Subcutaneous abdominal adipose tissue (tissue), 5 donors: ENCODE measurements around the gene SLC16A10.
"Not testable (repeated sequence)": the region's sequence is repeated elsewhere in the genome, so short reads cannot be mapped to it uniquely, and the experiment has no call there.

ENCODE experiments used
- H3K27ac ChIP-seq: one replicate; pipeline ENCODE4 v1.7.0; 2013; ENCODE audit warnings: low read depth, mild to moderate bottlenecking, inconsistent platforms, low read length, moderate library complexity
- H3K27me3 ChIP-seq, 5 donors: one replicate each; pipeline ENCODE4 v1.7.0; 2013; ENCODE audit warnings: low read length in 5 of 5, inconsistent platforms in 1 of 5; ENCODE audit not compliant: control insufficient read depth in 5 of 5, insufficient read depth in 4 of 5
- H3K36me3 ChIP-seq, 5 donors: one replicate each; pipeline ENCODE4 v1.7.0; 2013; ENCODE audit warnings: low read length in 5 of 5; ENCODE audit not compliant: control insufficient read depth in 5 of 5, insufficient read depth in 5 of 5
- H3K4me1 ChIP-seq, 5 donors: one replicate each; pipeline ENCODE4 v1.7.0; 2013; ENCODE audit warnings: low read length in 5 of 5, mild to moderate bottlenecking in 3 of 5, moderate library complexity in 1 of 5; ENCODE audit not compliant: control insufficient read depth in 5 of 5, insufficient read depth in 5 of 5
- H3K4me3 ChIP-seq, 5 donors: one replicate each; pipeline ENCODE4 v1.7.0; 2013; ENCODE audit warnings: low read length in 5 of 5, low read depth in 1 of 5
- H3K9ac ChIP-seq, 5 donors: one replicate each; pipeline ENCODE4 v1.7.0; 2013; ENCODE audit warnings: low read length in 5 of 5, mild to moderate bottlenecking in 4 of 5, moderate library complexity in 3 of 5
- H3K9me3 ChIP-seq, 5 donors: one replicate each; pipeline ENCODE4 v1.7.0; 2013; ENCODE audit warnings: low read length in 5 of 5; ENCODE audit not compliant: control insufficient read depth in 5 of 5
- donor health status: healthy.
- donor health status: healthy.
- donor health status: healthy.
- donor health status: healthy.
- donor health status: healthy.

SLC16A10 gene

GRCh38 chr6:111252726-111253125, 165.4 kb downstream of the SLC16A10 start:
- H3K27me3 ChIP-seq: peaks cover 0 to 11% (median 0%) of the 10 kb centered on the region in 5 donors
- H3K36me3 ChIP-seq: no peaks in the 10 kb centered on the region
- H3K4me3 ChIP-seq: no peak overlapping the region
- no peaks in the 10 kb centered on the region for H3K9me3 ChIP-seq
- H3K27ac ChIP-seq: no peak overlapping the region
- no peaks in the 10 kb centered on the region for H3K4me1 ChIP-seq
- no peak overlapping the region for H3K9ac ChIP-seq

DNA sequence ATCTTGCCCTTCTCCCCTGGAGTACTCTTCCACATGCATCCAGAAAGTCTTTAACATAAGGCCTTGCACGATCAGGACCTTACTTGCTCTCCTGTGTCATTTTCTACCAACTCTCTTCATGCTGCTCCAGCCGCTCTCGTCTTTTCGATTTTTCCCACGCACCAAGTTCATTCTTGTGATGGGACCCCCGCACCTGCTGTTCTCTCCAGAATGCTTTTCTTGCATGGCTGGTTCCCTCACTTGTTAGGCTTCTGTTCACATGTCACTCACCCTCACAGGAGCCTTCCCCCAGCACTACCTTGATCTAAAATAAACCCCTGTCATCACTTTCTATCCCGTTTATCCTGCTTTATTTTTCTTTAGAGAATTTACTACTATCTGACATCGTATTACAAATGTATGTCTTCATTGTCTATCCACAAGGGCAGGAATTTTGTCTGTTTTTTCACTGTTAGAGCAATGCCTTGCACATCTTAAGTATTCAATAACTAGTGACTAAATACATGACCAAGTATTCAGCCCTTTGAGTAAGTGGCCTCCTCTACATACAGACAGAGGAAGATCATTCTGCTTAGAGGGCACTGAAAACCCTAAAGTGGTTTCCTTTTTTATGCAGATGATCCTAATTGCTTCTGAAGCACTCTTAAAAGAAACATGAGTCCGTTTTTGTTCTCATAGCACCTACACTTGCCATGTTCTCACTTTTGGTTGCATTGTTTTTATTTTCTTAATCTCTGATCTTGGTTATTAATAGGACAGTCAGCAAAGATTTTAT, 166.9 kb downstream of the SLC16A10 start:
- H3K36me3 ChIP-seq: no peaks in the 10 kb centered on the region
- H3K4me3 ChIP-seq: no peak overlapping the region
- H3K9ac ChIP-seq: no peak overlapping the region
- H3K9me3 ChIP-seq: no peaks in the 10 kb centered on the region
- peaks cover 0 to 11% (median 0%) of the 10 kb centered on the region in 5 donors for H3K27me3 ChIP-seq
- H3K4me1 ChIP-seq: peaks cover 0 to 6% (median 3%) of the 10 kb centered on the region in 5 donors
- H3K27ac ChIP-seq: no peak overlapping the region

DNA sequence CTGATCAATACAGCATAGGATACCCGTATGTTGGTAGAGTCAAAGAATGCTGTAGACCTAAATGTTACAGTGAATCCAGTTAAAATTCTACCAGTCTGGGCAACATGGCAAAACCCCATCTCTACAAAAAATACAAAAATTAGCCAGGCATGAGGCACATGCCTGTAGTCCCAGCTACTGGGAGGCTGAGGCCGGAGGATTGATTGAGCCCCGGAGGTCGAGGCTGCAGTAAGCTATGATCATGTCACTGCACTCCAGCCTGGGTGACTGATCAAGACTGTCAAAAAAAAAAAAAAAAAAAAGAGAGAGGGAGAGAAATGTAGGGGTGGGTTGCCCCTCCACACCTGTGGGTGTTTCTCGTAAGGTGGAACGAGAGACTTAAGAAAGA, 167.5 kb downstream of the SLC16A10 start:
- Histone ChIP-seq H3K4me1 (peaks cover 0 to 11% (median 8%) of the 10 kb centered on the region in 5 donors), H3K27me3 (peaks cover 0 to 11% (median 0%) of the 10 kb centered on the region in 5 donors), H3K9ac (no peak overlapping the region), H3K36me3 (no peaks in the 10 kb centered on the region), H3K27ac (no peak overlapping the region), H3K4me3 (no peak overlapping the region), H3K9me3 (no peaks in the 10 kb centered on the region)

GRCh38 chr6:111255838-111256237, 168.5 kb downstream of the SLC16A10 start:
- not testable (repeated sequence) for H3K27ac ChIP-seq, H3K9me3 ChIP-seq, H3K4me3 ChIP-seq, H3K36me3 ChIP-seq, H3K9ac ChIP-seq
- H3K27me3 ChIP-seq: peaks cover 0 to 11% (median 0%) of the 10 kb centered on the region in 5 donors
- peaks cover 0 to 20% (median 18%) of the 10 kb centered on the region in 5 donors for H3K4me1 ChIP-seq

DNA sequence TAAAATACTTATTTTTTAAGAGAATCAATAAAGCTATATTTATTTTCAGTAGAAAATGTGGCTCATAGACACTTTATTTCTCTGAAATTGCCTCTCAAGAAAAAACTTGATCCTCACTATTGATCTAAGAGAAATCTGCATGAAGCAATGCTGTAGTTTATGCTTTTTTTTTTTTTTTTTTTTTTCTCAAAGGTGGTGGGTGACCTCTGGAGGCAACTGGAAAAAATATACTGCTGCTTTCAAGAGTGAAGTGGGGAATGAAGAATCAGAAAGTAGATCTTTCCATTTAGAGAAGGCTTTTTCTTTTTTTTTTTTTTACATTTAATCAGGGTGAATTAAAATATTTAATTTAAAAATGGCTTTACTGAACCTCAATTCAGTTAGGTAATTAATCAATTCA, 169.3 kb downstream of the SLC16A10 start:
- Histone ChIP-seq H3K4me3 (no peak overlapping the region), H3K27me3 (peaks cover 0 to 11% (median 0%) of the 10 kb centered on the region in 5 donors), H3K9me3 (no peaks in the 10 kb centered on the region), H3K36me3 (no peaks in the 10 kb centered on the region), H3K9ac (no peak overlapping the region), H3K27ac (no peak overlapping the region), H3K4me1 (peaks cover 0 to 20% (median 19%) of the 10 kb centered on the region in 5 donors)

GRCh38 chr6:111258010-111258409, 170.7 kb downstream of the SLC16A10 start:
- H3K27ac ChIP-seq: no peak overlapping the region
- H3K4me1 ChIP-seq: peaks cover 0 to 20% (median 19%) of the 10 kb centered on the region in 5 donors
- no peaks in the 10 kb centered on the region for H3K9me3 ChIP-seq
- H3K27me3 ChIP-seq: peaks cover 0 to 11% (median 0%) of the 10 kb centered on the region in 5 donors
- no peaks in the 10 kb centered on the region for H3K36me3 ChIP-seq
- H3K9ac ChIP-seq: no peak overlapping the region
- H3K4me3 ChIP-seq: no peak overlapping the region

- peak overlapping the region in 3 of 5 donors; percentile 28 to 38 (median 34) for H3K9ac ChIP-seq
- H3K4me3 ChIP-seq: peak overlapping the region; percentile 16 to 83 (median 54)
These were observed 171.3 kb downstream of the SLC16A10 start for GRCh38 chr6:111258615-111259088.

DNA sequence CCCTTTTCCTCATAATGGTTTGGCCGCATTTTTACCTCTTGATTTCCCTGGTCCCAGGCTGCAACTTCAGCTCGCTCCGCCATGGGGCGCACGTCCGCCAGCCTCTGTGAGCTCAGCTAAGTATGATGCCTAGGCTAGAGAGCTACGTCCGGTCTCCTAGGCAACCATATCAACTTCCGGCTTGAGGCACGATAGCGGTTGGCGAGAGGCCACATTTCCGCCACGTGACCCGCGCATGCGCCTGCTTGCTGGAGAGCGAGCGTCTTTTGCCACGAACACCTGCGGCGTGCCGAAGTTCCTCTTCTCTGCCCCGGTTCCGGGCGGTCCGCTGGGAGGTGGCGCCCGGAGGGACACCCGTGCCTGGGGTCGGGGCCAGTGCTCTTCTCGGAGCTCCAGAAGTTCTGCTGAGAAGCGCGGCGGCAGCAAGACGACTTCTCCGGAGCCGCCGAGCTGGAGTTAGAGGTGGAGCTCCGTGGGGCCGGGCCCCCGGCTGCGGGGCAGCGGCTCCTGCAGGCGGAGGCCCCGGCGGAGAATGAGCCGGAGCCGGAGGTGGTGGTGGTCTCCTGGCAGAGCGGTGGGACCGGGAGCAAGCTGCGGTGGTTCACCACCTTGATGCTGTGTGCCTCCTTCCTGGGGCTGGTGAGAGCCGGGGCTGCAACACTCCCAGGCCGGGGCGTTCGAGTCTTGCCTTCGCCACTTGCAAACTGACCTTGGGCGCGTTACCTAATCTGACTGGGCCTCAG, 172.0 kb downstream of the SLC16A10 start:
- H3K4me1 ChIP-seq: peaks cover 0 to 20% (median 19%) of the 10 kb centered on the region in 5 donors
- H3K27me3 ChIP-seq: peaks cover 0 to 7% (median 0%) of the 10 kb centered on the region in 5 donors
- H3K4me3 ChIP-seq: peak overlapping the region; percentile 61 to 83 (median 79)
- H3K27ac ChIP-seq: peak overlapping the region; percentile 91
- no peaks in the 10 kb centered on the region for H3K9me3 ChIP-seq
- peak overlapping the region; percentile 16 to 89 (median 77) for H3K9ac ChIP-seq
- H3K36me3 ChIP-seq: peaks cover 2 to 6% (median 5%) of the 10 kb centered on the region in 5 donors

More at GRCh38 chr6:111258615-111259088, 171.3 kb downstream of the SLC16A10 start:
- peaks cover 0 to 20% (median 19%) of the 10 kb centered on the region in 5 donors for H3K4me1 ChIP-seq
- H3K27ac ChIP-seq: no peak overlapping the region
- H3K9me3 ChIP-seq: no peaks in the 10 kb centered on the region
- no peaks in the 10 kb centered on the region for H3K36me3 ChIP-seq
- H3K27me3 ChIP-seq: peaks cover 0 to 11% (median 0%) of the 10 kb centered on the region in 5 donors

GRCh38 chr6:111260570-111261298, 173.4 kb downstream of the SLC16A10 start:
- Histone ChIP-seq H3K27ac (no peak overlapping the region), H3K9ac (peak overlapping the region in 1 of 5 donors; percentile 2), H3K36me3 (peaks cover 5 to 11% (median 6%) of the 10 kb centered on the region in 5 donors), H3K4me3 (no peak overlapping the region), H3K4me1 (peaks cover 0 to 20% (median 19%) of the 10 kb centered on the region in 5 donors), H3K27me3 (no peaks in the 10 kb centered on the region), H3K9me3 (no peaks in the 10 kb centered on the region)
